Activated CD4-positive, alpha-beta T cell treated with anti-CD3 and anti-CD28 coated beads, Interleukin-2, amount 10 ng/mL, durations not matched to agents 7 days and 5 days (primary cell): ENCODE results near the gene NPC2. TPM values are rescaled to one million over a fixed set of nuclear protein-coding genes. Genes with fewer than 3 reads are reported as not detected.
"Not testable (repeated sequence)": the region's sequence is repeated elsewhere in the genome, so short reads cannot be mapped to it uniquely, and the experiment has no call there.

Experiments used
- CTCF ChIA-PET: fragments of 350-600 bp; sonication (Branson Sonifier 250); formaldehyde crosslinking; loops from one replicate; lab custom pipeline; 2021; ENCODE audit warnings: antibody characterized with exemption; lab: Charles Lee
- POLR2A ChIA-PET: fragments of 350-600 bp; sonication (Branson Sonifier 250); formaldehyde crosslinking; loops from one replicate; lab custom pipeline; 2021; ENCODE audit warnings: antibody characterized with exemption; lab: Charles Lee
- DNase-seq: peaks from one replicate; pipeline ENCODE4 v3.0.0-alpha.2; 2020
- H3K27ac Mint-ChIP-seq: one replicate; pipeline ENCODE4 v1.8.0; 2021; ENCODE audit warnings: mild to moderate bottlenecking, moderate library complexity, mixed read lengths
- H3K27me3 Mint-ChIP-seq: one replicate; pipeline ENCODE4 v1.8.0; 2021; ENCODE audit warnings: mixed read lengths
- H3K36me3 Mint-ChIP-seq: one replicate; pipeline ENCODE4 v1.8.0; 2021; ENCODE audit warnings: low read depth, mixed read lengths
- H3K4me1 Mint-ChIP-seq: one replicate; pipeline ENCODE4 v1.8.0; 2021; ENCODE audit warnings: mixed read lengths
- H3K4me3 Mint-ChIP-seq: one replicate; pipeline ENCODE4 v1.8.0; 2021; ENCODE audit warnings: mild to moderate bottlenecking, moderate library complexity, mixed read lengths
- H3K9me3 Mint-ChIP-seq: one replicate; pipeline ENCODE4 v1.8.0; 2021; ENCODE audit warnings: mixed read lengths
- total RNA-seq, 2 experiments: library from RNA; stranded (reverse); gene quantifications; one replicate each; pipeline ENCODE4 v1.2.3, GENCODE V29; 2021

The NPC2 gene
- total RNA-seq: 10 to 100 TPM; 54.1 to 74.1 TPM

GRCh38 chr14:74492776-74493342 lies at the start of gene NPC2:
Gene NPC2, minus strand, starts transcription at chr14:74493305. Its CDS starts 31 bp downstream, at chr14:74493274.
- ChIA-PET POLR2A (interaction anchor here (0.6 kb wide), 1 partner anchor 1443 kb away, joined by 3 read pairs; no protein-coding TSS in a partner anchor), CTCF (interaction anchor here (0.7 to 1.2 kb wide), 4 partner anchors 10 to 33 kb away, joined by 3 read pairs; no protein-coding TSS in a partner anchor)
- peaks cover 33% of the 10 kb centered on the region for H3K4me1 Mint-ChIP-seq
- no peaks in the 10 kb centered on the region for H3K9me3 Mint-ChIP-seq
- H3K4me3 Mint-ChIP-seq: no peak within 1 kb of the TSS
- no peak for DNase-seq
- no peaks in the 10 kb centered on the region for H3K27me3 Mint-ChIP-seq
- peaks cover 5% of the 10 kb centered on the region for H3K36me3 Mint-ChIP-seq
- no peak within 1 kb of the TSS for H3K27ac Mint-ChIP-seq

GRCh38 chr14:74542056-74542685 lies 49.1 kb upstream of the NPC2 start:
- H3K4me3 Mint-ChIP-seq: no peak overlapping the region
- H3K36me3 Mint-ChIP-seq: no peaks in the 10 kb centered on the region
- DNase-seq: no peak
- H3K9me3 Mint-ChIP-seq: no peaks in the 10 kb centered on the region
- H3K27me3 Mint-ChIP-seq: no peaks in the 10 kb centered on the region
- H3K27ac Mint-ChIP-seq: no peak overlapping the region
- ChIA-PET POLR2A (no interaction called here), CTCF (interaction anchor here (0.6 to 0.9 kb wide), 2 partner anchors 21 to 197 kb away, joined by 3 to 5 read pairs; no protein-coding TSS in a partner anchor)
- no peaks in the 10 kb centered on the region for H3K4me1 Mint-ChIP-seq

- no peaks in the 10 kb centered on the region for H3K4me1 Mint-ChIP-seq
- H3K27me3 Mint-ChIP-seq: no peaks in the 10 kb centered on the region
- ChIA-PET POLR2A (no interaction called here), CTCF (no interaction called here)
- no peak overlapping the region for H3K27ac Mint-ChIP-seq
- DNase-seq: no peak
- H3K36me3 Mint-ChIP-seq: no peaks in the 10 kb centered on the region
- no peaks in the 10 kb centered on the region for H3K9me3 Mint-ChIP-seq
- H3K4me3 Mint-ChIP-seq: no peak overlapping the region
These were observed 48.1 kb upstream of the NPC2 start for GRCh38 chr14:74541225-74541624.

- ChIA-PET POLR2A (no interaction called here), CTCF (interaction anchor here (0.6 to 0.7 kb wide), 2 partner anchors 102 to 122 kb away, joined by 3 to 8 read pairs; no protein-coding TSS in a partner anchor)
- Mint-ChIP-seq H3K36me3 (no peaks in the 10 kb centered on the region), H3K27me3 (no peaks in the 10 kb centered on the region), H3K4me1 (no peaks in the 10 kb centered on the region), H3K27ac (no peak overlapping the region), H3K4me3 (no peak overlapping the region), H3K9me3 (no peaks in the 10 kb centered on the region)
- DNase-seq: no peak
These were observed 46.4 kb upstream of the NPC2 start for GRCh38 chr14:74539503-74539902.

- no peak for DNase-seq
- no peaks in the 10 kb centered on the region for H3K9me3 Mint-ChIP-seq
- H3K4me3 Mint-ChIP-seq: no peak overlapping the region
- no peaks in the 10 kb centered on the region for H3K36me3 Mint-ChIP-seq
- ChIA-PET CTCF (interaction anchor here (0.6 kb wide), 1 partner anchor 123 kb away, joined by 8 read pairs; no protein-coding TSS in a partner anchor), POLR2A (no interaction called here)
- no peak overlapping the region for H3K27ac Mint-ChIP-seq
- no peaks in the 10 kb centered on the region for H3K27me3 Mint-ChIP-seq
- H3K4me1 Mint-ChIP-seq: peaks cover 1% of the 10 kb centered on the region
These were observed 45.6 kb upstream of the NPC2 start for GRCh38 chr14:74538411-74539391.

- H3K4me1 Mint-ChIP-seq, H3K4me3 Mint-ChIP-seq, H3K36me3 Mint-ChIP-seq, CTCF ChIA-PET, DNase-seq, POLR2A ChIA-PET, H3K27ac Mint-ChIP-seq, H3K9me3 Mint-ChIP-seq, H3K27me3 Mint-ChIP-seq: not testable (repeated sequence)
These were observed 43.2 kb upstream of the NPC2 start for GRCh38 chr14:74536336-74536735.

GRCh38 chr14:74535756-74536325 lies 42.7 kb upstream of the NPC2 start:
- Mint-ChIP-seq H3K9me3 (no peaks in the 10 kb centered on the region), H3K4me1 (peaks cover 6% of the 10 kb centered on the region), H3K36me3 (no peaks in the 10 kb centered on the region), H3K27me3 (no peaks in the 10 kb centered on the region), H3K4me3 (no peak overlapping the region), H3K27ac (no peak overlapping the region)
- ChIA-PET CTCF (interaction anchor here (0.9 kb wide), 1 partner anchor 13 kb away, joined by 3 read pairs; no protein-coding TSS in a partner anchor), POLR2A (no interaction called here)
- DNase-seq: no peak

GRCh38 chr14:74533576-74533975 lies 40.5 kb upstream of the NPC2 start:
- no peak for DNase-seq
- ChIA-PET POLR2A (no interaction called here), CTCF (no interaction called here)
- no peaks in the 10 kb centered on the region for H3K36me3 Mint-ChIP-seq
- H3K4me3 Mint-ChIP-seq: no peak overlapping the region
- peaks cover 6% of the 10 kb centered on the region for H3K4me1 Mint-ChIP-seq
- no peaks in the 10 kb centered on the region for H3K27me3 Mint-ChIP-seq
- H3K9me3 Mint-ChIP-seq: no peaks in the 10 kb centered on the region
- H3K27ac Mint-ChIP-seq: no peak overlapping the region

- Mint-ChIP-seq H3K4me1 (peaks cover 6% of the 10 kb centered on the region), H3K36me3 (no peaks in the 10 kb centered on the region), H3K9me3 (no peaks in the 10 kb centered on the region), H3K27ac (no peak overlapping the region), H3K27me3 (no peaks in the 10 kb centered on the region), H3K4me3 (no peak overlapping the region)
- ChIA-PET POLR2A (no interaction called here), CTCF (no interaction called here)
- DNase-seq: no peak
These were observed 39.1 kb upstream of the NPC2 start for GRCh38 chr14:74532246-74532645.

- Mint-ChIP-seq H3K4me3 (no peak overlapping the region), H3K9me3 (no peaks in the 10 kb centered on the region), H3K4me1 (peaks cover 6% of the 10 kb centered on the region), H3K27ac (no peak overlapping the region), H3K27me3 (no peaks in the 10 kb centered on the region), H3K36me3 (no peaks in the 10 kb centered on the region)
- no peak for DNase-seq
- ChIA-PET POLR2A (no interaction called here), CTCF (no interaction called here)
These were observed 38.4 kb upstream of the NPC2 start for GRCh38 chr14:74531467-74531866.

GRCh38 chr14:74531006-74531405 lies 37.9 kb upstream of the NPC2 start:
- no peaks in the 10 kb centered on the region for H3K9me3 Mint-ChIP-seq
- no peak overlapping the region for H3K4me3 Mint-ChIP-seq
- peaks cover 6% of the 10 kb centered on the region for H3K4me1 Mint-ChIP-seq
- H3K27ac Mint-ChIP-seq: no peak overlapping the region
- ChIA-PET POLR2A (no interaction called here), CTCF (no interaction called here)
- no peak for DNase-seq
- no peaks in the 10 kb centered on the region for H3K27me3 Mint-ChIP-seq
- H3K36me3 Mint-ChIP-seq: no peaks in the 10 kb centered on the region

GRCh38 chr14:74528886-74529285 lies 35.8 kb upstream of the NPC2 start:
- ChIA-PET POLR2A (no interaction called here), CTCF (no interaction called here)
- Mint-ChIP-seq H3K27me3 (no peaks in the 10 kb centered on the region), H3K4me3 (no peak overlapping the region), H3K36me3 (no peaks in the 10 kb centered on the region), H3K4me1 (peaks cover 6% of the 10 kb centered on the region), H3K9me3 (no peaks in the 10 kb centered on the region), H3K27ac (no peak overlapping the region)
- DNase-seq: no peak
